ENCODE data around the gene SYS1.

SYS1 gene

GRCh38 chr20:45416917-45417316, 54.0 kb downstream of the SYS1 start:
- no peak for DNase-seq (ENCODE audit: low spot score)

All from COLO829 (cell line).